HCT116 (cell line): ENCODE data around the gene CERK. TPM values are rescaled to one million over a fixed set of nuclear protein-coding genes. Genes with fewer than 3 reads are reported as not detected.

Experiments
- ATAC-seq: fragments of 200-7000 bp; cut with Tn5 transposase; 2 replicates; pipeline ENCODE4 v1.9.1; 2020; ENCODE audit warnings: mild to moderate bottlenecking, moderate library complexity
- BruUV-seq: library from RNA; stranded (reverse); fragments of 400-500 nt; replicated peaks from 2 replicates; lab custom pipeline; 2021; lab: Mats Ljungman, UMichigan
- CTCF ChIA-PET: fragments of 300-600 bp; sonication (Branson Sonifier 250); formaldehyde crosslinking; loops from one replicate; lab custom pipeline; 2021; ENCODE audit warnings: antibody characterized with exemption; lab: Charles Lee
- POLR2A ChIA-PET: fragments of 300-600, 350-600 bp; sonication (Branson Sonifier 250); formaldehyde crosslinking; loops from one replicate; lab custom pipeline; 2021; ENCODE audit warnings: antibody characterized with exemption; lab: Charles Lee
- RAD21 ChIA-PET, 2 experiments: fragments of 300-600 bp; sonication (Branson Sonifier 250); formaldehyde crosslinking; loops; one replicate each; lab custom pipeline; 2023; ENCODE audit warnings: low total read pairs in 2 of 2; ENCODE audit not compliant: uncharacterized antibody in 2 of 2, unreplicated experiment in 2 of 2, low non-redundant PET in 1 of 2; lab: Charles Lee
- DNase-seq: peaks from one replicate; pipeline ENCODE4 v3.0.0-alpha.2; 2010; ENCODE audit warnings: low read depth, low spot score
- H2AFZ ChIP-seq: fragments of 200-600 bp; shearing (Covaris generic), sonication (generic); 2 replicates; pipeline ENCODE4 v1.6.1; 2017; ENCODE audit warnings: low read depth, mixed run types, mixed read lengths, antibody characterized with exemption, low read length; ENCODE audit not compliant: poor library complexity, severe bottlenecking
- H3K27ac ChIP-seq: 2 replicates; pipeline ENCODE4 v1.5.1; 2012; ENCODE audit warnings: low read depth, low read length
- H3K27me3 ChIP-seq: fragments of 200-600 bp; sonication (generic); 2 replicates; pipeline ENCODE4 v1.6.1; 2016; ENCODE audit warnings: mixed run types, low read length, mixed read lengths; ENCODE audit not compliant: insufficient read depth
- H3K36me3 ChIP-seq, 2 experiments: fragments of 200-500 bp in 1 of 2; fragments of 200-600 bp in 1 of 2; sonication (Bioruptor generic) in 1 of 2; sonication (generic) in 1 of 2; 2 replicates each; pipeline versions ENCODE4 v1.5.1 to v1.6.1; 2014 to 2016; ENCODE audit warnings: low read length in 2 of 2, inconsistent platforms in 1 of 2, mixed read lengths in 1 of 2, mixed run types in 1 of 2; ENCODE audit not compliant: insufficient read depth in 2 of 2, control insufficient read depth in 1 of 2
- H3K4me1 ChIP-seq, 2 experiments: fragments of 200-600 bp in 1 of 2; sonication (generic) in 1 of 2; 2 replicates each; pipeline versions ENCODE4 v1.5.1 to v1.6.1; 2012 to 2017; ENCODE audit warnings: low read length in 2 of 2, inconsistent platforms in 1 of 2, mild to moderate bottlenecking in 1 of 2, mixed read lengths in 1 of 2, mixed run types in 1 of 2, moderate library complexity in 1 of 2; ENCODE audit not compliant: insufficient read depth in 2 of 2, control insufficient read depth in 1 of 2
- H3K4me2 ChIP-seq: fragments of 200-600 bp; sonication (generic); 2 replicates; pipeline ENCODE4 v1.6.1; 2017; ENCODE audit warnings: mixed run types, low read length, mixed read lengths
- H3K4me3 ChIP-seq, 2 experiments: fragments of 200-600 bp in 1 of 2; sonication (generic) in 1 of 2; replicated peaks in 1 of 2; 2 replicates each; pipeline ENCODE4 v1.5.1; 2011 to 2016; ENCODE audit warnings: low read length in 2 of 2, control low read depth in 1 of 2, low read depth in 1 of 2, mild to moderate bottlenecking in 1 of 2, mixed read lengths in 1 of 2, mixed run types in 1 of 2
- H3K79me2 ChIP-seq: fragments of 200-600 bp; sonication (generic); 2 replicates; pipeline ENCODE4 v1.6.1; 2017; ENCODE audit warnings: mild to moderate bottlenecking, mixed run types, low read length, moderate library complexity, mixed read lengths; ENCODE audit not compliant: insufficient read depth
- H3K9ac ChIP-seq: fragments of 200-600 bp; sonication (generic); 2 replicates; pipeline ENCODE4 v1.6.1; 2016; ENCODE audit warnings: low read length, mixed read lengths
- H3K9me2 ChIP-seq: fragments of 200-600 bp; sonication (generic), shearing (Covaris generic); 2 replicates; pipeline ENCODE4 v1.6.1; 2017; ENCODE audit warnings: mixed run types, mild to moderate bottlenecking, moderate library complexity; ENCODE audit not compliant: insufficient read depth
- H3K9me3 ChIP-seq, 2 experiments: fragments of 200-500 bp in 1 of 2; fragments of 200-600 bp in 1 of 2; sonication (Bioruptor generic) in 1 of 2; sonication (generic) in 1 of 2; 2 replicates each; pipeline ENCODE4 v1.6.1; 2014 to 2017; ENCODE audit warnings: low read length in 2 of 2, mixed read lengths in 2 of 2, inconsistent platforms in 1 of 2, low read depth in 1 of 2, mild to moderate bottlenecking in 1 of 2, mixed run types in 1 of 2, moderate library complexity in 1 of 2; ENCODE audit not compliant: control insufficient read depth in 1 of 2, insufficient read depth in 1 of 2
- H4K20me1 ChIP-seq: fragments of 200-600 bp; sonication (generic), shearing (Covaris generic); 2 replicates; pipeline ENCODE4 v1.6.1; 2017; ENCODE audit warnings: mixed run types, mild to moderate bottlenecking, moderate library complexity; ENCODE audit not compliant: insufficient read depth
- CBX3 ChIP-seq: IDR thresholded peaks from 2 replicates; pipeline ENCODE4 v1.6.1; 2012; ENCODE audit warnings: low read depth
- CEBPB ChIP-seq: IDR thresholded peaks from 2 replicates; pipeline ENCODE4 v1.6.1; 2012; ENCODE audit warnings: low read depth
- EGR1 ChIP-seq: IDR thresholded peaks from 2 replicates; pipeline ENCODE4 v1.6.1; 2012; ENCODE audit warnings: low read depth
- JUND ChIP-seq: IDR thresholded peaks from 2 replicates; pipeline ENCODE4 v1.6.1; 2012
- POLR2A ChIP-seq: IDR thresholded peaks from 2 replicates; pipeline ENCODE4 v1.7.0; 2011; ENCODE audit warnings: borderline replicate concordance; ENCODE audit not compliant: insufficient read depth, insufficient read length; ENCODE audit errors: extremely low read depth
- POLR2AphosphoS5 ChIP-seq: IDR thresholded peaks from 2 replicates; pipeline ENCODE4 v1.6.1; 2011; ENCODE audit warnings: mild to moderate bottlenecking, low read depth, low read length, moderate library complexity
- RAD21 ChIP-seq: IDR thresholded peaks from 2 replicates; pipeline ENCODE4 v1.6.1; 2012; ENCODE audit warnings: low read depth, mild to moderate bottlenecking
- SIN3A ChIP-seq: IDR thresholded peaks from 2 replicates; pipeline ENCODE4 v1.6.1; 2012; ENCODE audit warnings: low read depth
- SP1 ChIP-seq: IDR thresholded peaks from 2 replicates; pipeline ENCODE4 v1.6.1; 2012; ENCODE audit warnings: low read depth
- TCF7L2 ChIP-seq: IDR thresholded peaks from 2 replicates; pipeline ENCODE4 v1.7.0; 2011; ENCODE audit warnings: borderline replicate concordance, inconsistent platforms; ENCODE audit not compliant: insufficient read depth, insufficient read length; ENCODE audit errors: extremely low read depth
- ZFX ChIP-seq: fragments of 450-650 bp; IDR thresholded peaks from 2 replicates; pipeline ENCODE4 v1.6.1; 2017
- intact Hi-C: fragments of 100-400 bp; cut with micrococcal nuclease; formaldehyde crosslinking; loops from 2 replicates; pipeline ENCODE4 v1.10.0; 2022
- total RNA-seq: library from RNA; stranded (reverse); gene quantifications from one replicate; pipeline ENCODE4 v1.2.1, GENCODE V29; 2021; ENCODE audit not compliant: unreplicated experiment
- TF ChIP-seq, protein P1 (sequence below): IDR thresholded peaks from 2 replicates; pipeline ENCODE4 v1.6.1; 2012; ENCODE audit warnings: low read depth
- TF ChIP-seq, protein P2 (sequence below): IDR thresholded peaks from 2 replicates; pipeline ENCODE4 v1.6.1; 2012
- TF ChIP-seq, protein P3 (sequence below), 3 experiments: fragments of 200-600 bp in 1 of 3; sonication (generic) in 1 of 3; IDR thresholded peaks in 2 of 3; conservative IDR thresholded peaks in 1 of 3; 2 replicates each; pipeline ENCODE4 v1.5.1; 2012 to 2017; ENCODE audit warnings: low read depth in 2 of 3, low read length in 2 of 3, antibody characterized with exemption in 1 of 3, borderline replicate concordance in 1 of 3, control low read depth in 1 of 3, mild to moderate bottlenecking in 1 of 3, mixed read lengths in 1 of 3, mixed run types in 1 of 3, moderate library complexity in 1 of 3; ENCODE audit not compliant: insufficient read depth in 1 of 3
- TF ChIP-seq, protein P4 (sequence below): IDR thresholded peaks from 2 replicates; pipeline ENCODE4 v1.6.1; 2012

Gene CERK
- total RNA-seq, 1 experiment from 2014 or later = 35.0 TPM

DNA sequence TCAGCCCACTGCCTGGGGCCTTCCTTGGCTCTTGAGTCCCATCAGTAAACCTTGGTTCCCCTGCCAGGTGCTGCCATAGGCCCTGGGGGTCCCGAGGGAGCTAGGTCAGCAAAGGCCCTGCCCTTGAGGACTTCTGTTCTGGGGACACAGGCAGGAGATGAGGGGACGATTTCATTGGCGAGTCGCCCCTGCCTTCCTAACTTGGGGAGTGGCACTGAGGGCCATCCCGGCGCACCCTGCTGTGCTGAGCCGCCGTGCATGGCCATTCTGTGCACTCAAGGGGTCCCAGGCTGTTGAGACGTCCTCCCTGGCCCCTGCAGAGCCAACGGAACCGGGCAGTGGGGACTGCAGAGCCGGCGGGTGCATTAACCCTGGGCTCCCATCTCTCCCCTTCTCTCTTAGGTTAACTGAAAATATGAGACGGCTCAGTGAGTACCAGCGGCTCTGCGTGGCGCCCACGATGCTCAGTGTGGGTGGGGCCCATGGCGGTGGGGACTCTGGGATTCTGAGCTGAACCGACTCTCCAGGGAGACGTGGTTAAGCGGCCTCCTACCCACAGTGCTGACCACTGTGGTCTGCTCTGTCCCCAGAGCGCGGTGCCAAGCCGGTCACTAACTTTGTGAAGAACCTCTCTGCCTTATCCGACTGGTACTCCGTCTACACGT lies 74.5 kb downstream of the CERK start (continued):
- TF ChIP-seq, protein P1, sequence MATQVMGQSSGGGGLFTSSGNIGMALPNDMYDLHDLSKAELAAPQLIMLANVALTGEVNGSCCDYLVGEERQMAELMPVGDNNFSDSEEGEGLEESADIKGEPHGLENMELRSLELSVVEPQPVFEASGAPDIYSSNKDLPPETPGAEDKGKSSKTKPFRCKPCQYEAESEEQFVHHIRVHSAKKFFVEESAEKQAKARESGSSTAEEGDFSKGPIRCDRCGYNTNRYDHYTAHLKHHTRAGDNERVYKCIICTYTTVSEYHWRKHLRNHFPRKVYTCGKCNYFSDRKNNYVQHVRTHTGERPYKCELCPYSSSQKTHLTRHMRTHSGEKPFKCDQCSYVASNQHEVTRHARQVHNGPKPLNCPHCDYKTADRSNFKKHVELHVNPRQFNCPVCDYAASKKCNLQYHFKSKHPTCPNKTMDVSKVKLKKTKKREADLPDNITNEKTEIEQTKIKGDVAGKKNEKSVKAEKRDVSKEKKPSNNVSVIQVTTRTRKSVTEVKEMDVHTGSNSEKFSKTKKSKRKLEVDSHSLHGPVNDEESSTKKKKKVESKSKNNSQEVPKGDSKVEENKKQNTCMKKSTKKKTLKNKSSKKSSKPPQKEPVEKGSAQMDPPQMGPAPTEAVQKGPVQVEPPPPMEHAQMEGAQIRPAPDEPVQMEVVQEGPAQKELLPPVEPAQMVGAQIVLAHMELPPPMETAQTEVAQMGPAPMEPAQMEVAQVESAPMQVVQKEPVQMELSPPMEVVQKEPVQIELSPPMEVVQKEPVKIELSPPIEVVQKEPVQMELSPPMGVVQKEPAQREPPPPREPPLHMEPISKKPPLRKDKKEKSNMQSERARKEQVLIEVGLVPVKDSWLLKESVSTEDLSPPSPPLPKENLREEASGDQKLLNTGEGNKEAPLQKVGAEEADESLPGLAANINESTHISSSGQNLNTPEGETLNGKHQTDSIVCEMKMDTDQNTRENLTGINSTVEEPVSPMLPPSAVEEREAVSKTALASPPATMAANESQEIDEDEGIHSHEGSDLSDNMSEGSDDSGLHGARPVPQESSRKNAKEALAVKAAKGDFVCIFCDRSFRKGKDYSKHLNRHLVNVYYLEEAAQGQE = no peak
- no peak for TF ChIP-seq SIN3A
- TF ChIP-seq SP1 = no peak
- no peak for TF ChIP-seq CEBPB
- no peak for TF ChIP-seq RAD21
- no peak for TF ChIP-seq POLR2AphosphoS5
- TF ChIP-seq, protein P2, sequence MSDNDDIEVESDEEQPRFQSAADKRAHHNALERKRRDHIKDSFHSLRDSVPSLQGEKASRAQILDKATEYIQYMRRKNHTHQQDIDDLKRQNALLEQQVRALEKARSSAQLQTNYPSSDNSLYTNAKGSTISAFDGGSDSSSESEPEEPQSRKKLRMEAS = no peak
- TF ChIP-seq, protein P3, sequence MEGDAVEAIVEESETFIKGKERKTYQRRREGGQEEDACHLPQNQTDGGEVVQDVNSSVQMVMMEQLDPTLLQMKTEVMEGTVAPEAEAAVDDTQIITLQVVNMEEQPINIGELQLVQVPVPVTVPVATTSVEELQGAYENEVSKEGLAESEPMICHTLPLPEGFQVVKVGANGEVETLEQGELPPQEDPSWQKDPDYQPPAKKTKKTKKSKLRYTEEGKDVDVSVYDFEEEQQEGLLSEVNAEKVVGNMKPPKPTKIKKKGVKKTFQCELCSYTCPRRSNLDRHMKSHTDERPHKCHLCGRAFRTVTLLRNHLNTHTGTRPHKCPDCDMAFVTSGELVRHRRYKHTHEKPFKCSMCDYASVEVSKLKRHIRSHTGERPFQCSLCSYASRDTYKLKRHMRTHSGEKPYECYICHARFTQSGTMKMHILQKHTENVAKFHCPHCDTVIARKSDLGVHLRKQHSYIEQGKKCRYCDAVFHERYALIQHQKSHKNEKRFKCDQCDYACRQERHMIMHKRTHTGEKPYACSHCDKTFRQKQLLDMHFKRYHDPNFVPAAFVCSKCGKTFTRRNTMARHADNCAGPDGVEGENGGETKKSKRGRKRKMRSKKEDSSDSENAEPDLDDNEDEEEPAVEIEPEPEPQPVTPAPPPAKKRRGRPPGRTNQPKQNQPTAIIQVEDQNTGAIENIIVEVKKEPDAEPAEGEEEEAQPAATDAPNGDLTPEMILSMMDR (IDR thresholded peaks at IDR 0.05 in 2 of 3, conservative IDR thresholded peaks at IDR 0.05 in 1 of 3; ENCODE audit: borderline replicate concordance in 1 of 3, insufficient read depth in 1 of 3, low read depth in 2 of 3, low read length in 2 of 3) = no peak
- no peak for TF ChIP-seq EGR1

DNA sequence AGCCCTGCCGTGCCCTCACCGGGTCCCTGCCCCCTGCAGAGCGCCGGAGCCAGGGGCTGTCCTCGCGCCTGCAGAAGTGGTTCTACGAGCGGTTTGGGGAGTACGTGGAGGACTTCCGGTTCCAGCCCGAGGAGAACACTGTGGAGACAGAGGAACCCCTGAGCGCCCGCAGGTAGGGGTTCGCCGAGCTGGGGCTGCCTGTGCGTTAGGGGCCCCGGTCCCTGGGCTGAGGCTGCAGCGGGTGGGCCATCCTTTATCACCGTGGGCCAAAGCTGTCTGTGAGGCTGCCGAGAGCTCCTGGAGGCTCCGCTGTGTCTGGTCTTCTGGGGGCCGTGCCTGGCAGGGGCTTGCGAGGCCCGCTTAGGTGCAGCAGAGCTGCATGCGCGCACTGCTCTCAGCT lies 75.1 kb downstream of the CERK start:
- RAD21 ChIA-PET = no interaction called here
- Histone ChIP-seq H3K79me2 (no peaks in the 10 kb centered on the region), H3K9me3 (no peaks in the 10 kb centered on the region), H3K27ac (no peak overlapping the region), H3K27me3 (no peaks in the 10 kb centered on the region), H3K36me3 (no peaks in the 10 kb centered on the region), H3K9me2 (no peaks in the 10 kb centered on the region), H3K4me1 (peaks cover 23 to 25% of the 10 kb centered on the region in 2 experiments), H2AFZ (no peak overlapping the region), H3K9ac (no peak overlapping the region), H3K4me3 (no peak overlapping the region), H3K4me2 (no peak overlapping the region), H4K20me1 (no peaks in the 10 kb centered on the region)
- BruUV-seq = no TSS peak
- POLR2A ChIA-PET = no interaction called here
- TF ChIP-seq CBX3 = no peak
- TF ChIP-seq, protein P1 = no peak
- no peak for TF ChIP-seq POLR2A
- TF ChIP-seq, protein P2 = no peak
- TF ChIP-seq EGR1 = no peak
- no peak for TF ChIP-seq SP1
- TF ChIP-seq ZFX = no peak
- TF ChIP-seq TCF7L2 = no peak
- TF ChIP-seq, protein P4, sequence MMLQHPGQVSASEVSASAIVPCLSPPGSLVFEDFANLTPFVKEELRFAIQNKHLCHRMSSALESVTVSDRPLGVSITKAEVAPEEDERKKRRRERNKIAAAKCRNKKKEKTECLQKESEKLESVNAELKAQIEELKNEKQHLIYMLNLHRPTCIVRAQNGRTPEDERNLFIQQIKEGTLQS = no peak
- TF ChIP-seq JUND = no peak
- CTCF ChIA-PET = no interaction called here
- intact Hi-C loops = loop anchor here (5.0 kb wide), 1 partner anchor 101 kb away; no protein-coding TSS in a partner anchor
- DNase-seq (no peak), ATAC-seq (no peak)
